Measurements from ENCODE around the gene ALDH7A1. TPM values are rescaled to one million over a fixed set of nuclear protein-coding genes. Genes with fewer than 3 reads are reported as not detected.

ALDH7A1 gene
- total RNA-seq, 4 donors from 2014 or later: 35.9 to 89.7 (median 48.2) TPM

DNA sequence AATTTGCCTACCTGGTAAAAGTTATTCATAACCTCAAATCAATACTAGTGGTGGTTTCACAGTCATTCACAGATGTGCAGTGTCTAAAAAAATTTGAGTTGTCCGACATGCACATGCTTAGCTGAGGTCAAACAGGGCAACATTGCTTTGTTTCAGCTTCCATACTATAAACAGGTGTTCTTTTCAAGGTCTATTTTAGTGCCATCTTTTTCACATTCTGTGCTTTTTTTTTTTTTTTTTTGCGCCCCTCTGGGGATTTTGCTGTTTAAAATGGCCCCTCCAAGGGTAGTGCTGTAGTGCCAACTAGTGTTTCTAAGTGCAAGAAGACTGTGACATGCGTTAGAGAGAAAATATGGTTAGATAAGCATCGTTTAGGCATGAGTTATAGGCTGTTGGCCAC lies 20.3 kb upstream of the ALDH7A1 start:
- Histone ChIP-seq H3K4me1 (no peaks in the 10 kb centered on the region), H3K27ac (no peak overlapping the region), H3K36me3 (peaks cover 9 to 95% (median 14%) of the 10 kb centered on the region in 3 donors), H3K9me3 (no peaks in the 10 kb centered on the region), H3K27me3 (no peaks in the 10 kb centered on the region), H3K4me3 (no peak overlapping the region)
- intact Hi-C loops (cut with DNase I): no loop called here
- TF ChIP-seq, protein P1, sequence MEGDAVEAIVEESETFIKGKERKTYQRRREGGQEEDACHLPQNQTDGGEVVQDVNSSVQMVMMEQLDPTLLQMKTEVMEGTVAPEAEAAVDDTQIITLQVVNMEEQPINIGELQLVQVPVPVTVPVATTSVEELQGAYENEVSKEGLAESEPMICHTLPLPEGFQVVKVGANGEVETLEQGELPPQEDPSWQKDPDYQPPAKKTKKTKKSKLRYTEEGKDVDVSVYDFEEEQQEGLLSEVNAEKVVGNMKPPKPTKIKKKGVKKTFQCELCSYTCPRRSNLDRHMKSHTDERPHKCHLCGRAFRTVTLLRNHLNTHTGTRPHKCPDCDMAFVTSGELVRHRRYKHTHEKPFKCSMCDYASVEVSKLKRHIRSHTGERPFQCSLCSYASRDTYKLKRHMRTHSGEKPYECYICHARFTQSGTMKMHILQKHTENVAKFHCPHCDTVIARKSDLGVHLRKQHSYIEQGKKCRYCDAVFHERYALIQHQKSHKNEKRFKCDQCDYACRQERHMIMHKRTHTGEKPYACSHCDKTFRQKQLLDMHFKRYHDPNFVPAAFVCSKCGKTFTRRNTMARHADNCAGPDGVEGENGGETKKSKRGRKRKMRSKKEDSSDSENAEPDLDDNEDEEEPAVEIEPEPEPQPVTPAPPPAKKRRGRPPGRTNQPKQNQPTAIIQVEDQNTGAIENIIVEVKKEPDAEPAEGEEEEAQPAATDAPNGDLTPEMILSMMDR (IDR thresholded peaks at IDR 0.05): no peak
- no peak for TF ChIP-seq POLR2A (IDR thresholded peaks at IDR 0.05)
- WGBS, 2 donors: 79 to 90% methylated on average over 4 of the region's 4 CpGs
- no peak for DNase-seq

DNA sequence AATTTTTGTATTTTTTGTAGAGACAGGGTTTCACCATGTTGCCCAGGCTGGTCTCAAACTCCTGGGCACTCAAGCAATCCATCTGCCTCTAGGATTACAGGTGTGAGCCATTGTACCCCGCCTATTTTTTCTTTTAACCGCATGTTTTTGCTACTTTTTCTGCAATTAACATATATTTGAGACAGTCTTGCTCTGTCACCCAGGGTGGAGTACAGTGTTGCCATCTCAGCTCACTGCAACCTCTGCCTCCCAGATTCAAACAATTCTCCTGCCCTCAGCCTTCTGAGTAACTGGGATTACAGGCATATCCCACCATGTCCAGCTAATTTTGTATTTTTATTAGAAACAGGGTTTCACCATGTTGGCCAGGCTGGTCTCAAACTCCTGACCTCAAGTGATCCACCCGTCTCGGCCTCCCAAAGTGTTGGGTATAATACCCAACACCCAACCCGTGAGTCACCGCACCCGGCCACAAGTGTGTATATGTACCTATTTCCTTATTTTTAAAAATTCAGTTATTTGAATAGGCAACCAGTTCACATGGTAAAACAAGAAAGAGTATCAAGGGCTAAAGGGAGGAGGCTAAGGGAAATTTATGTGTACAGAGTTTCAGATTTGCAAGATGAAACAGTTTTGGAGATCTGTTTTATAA lies 19.0 kb upstream of the ALDH7A1 start:
- Histone ChIP-seq H3K9me3 (no peaks in the 10 kb centered on the region), H3K36me3 (peaks cover 5 to 95% (median 14%) of the 10 kb centered on the region in 3 donors), H3K4me1 (no peaks in the 10 kb centered on the region), H3K27me3 (no peaks in the 10 kb centered on the region), H3K27ac (no peak overlapping the region), H3K4me3 (no peak overlapping the region)
- 83 to 91% methylated on average over 7 of the region's 7 CpGs for WGBS, 2 donors
- DNase-seq: no peak
- TF ChIP-seq, protein P1 (IDR thresholded peaks at IDR 0.05): no peak
- no peak for TF ChIP-seq POLR2A (IDR thresholded peaks at IDR 0.05)
- intact Hi-C loops (cut with DNase I): no loop called here

- no peak for DNase-seq
- TF ChIP-seq, protein P1 (IDR thresholded peaks at IDR 0.05): no peak
- TF ChIP-seq POLR2A (IDR thresholded peaks at IDR 0.05): no peak
- WGBS, 2 donors: 93 to 97% methylated on average over 6 of the region's 6 CpGs
- Histone ChIP-seq H3K4me3 (no peak overlapping the region), H3K36me3 (peaks cover 3 to 98% (median 6%) of the 10 kb centered on the region in 3 donors), H3K27ac (no peak overlapping the region), H3K9me3 (no peaks in the 10 kb centered on the region), H3K27me3 (no peaks in the 10 kb centered on the region), H3K4me1 (peaks cover 0 to 15% (median 6%) of the 10 kb centered on the region in 3 donors)
- intact Hi-C loops (cut with DNase I): no loop called here
These were observed 15.6 kb upstream of the ALDH7A1 start for GRCh38 chr5:126610616-126611015.

- intact Hi-C loops (cut with DNase I): no loop called here
- Histone ChIP-seq H3K9me3 (no peaks in the 10 kb centered on the region), H3K36me3 (peaks cover 5 to 100% (median 6%) of the 10 kb centered on the region in 3 donors), H3K27me3 (no peaks in the 10 kb centered on the region), H3K4me1 (peaks cover 0 to 20% (median 10%) of the 10 kb centered on the region in 3 donors), H3K4me3 (no peak overlapping the region), H3K27ac (no peak overlapping the region)
- WGBS, 2 donors: 63 to 89% methylated on average over 2 of the region's 2 CpGs
- DNase-seq: no peak
- TF ChIP-seq POLR2A (IDR thresholded peaks at IDR 0.05): no peak
- TF ChIP-seq, protein P1 (IDR thresholded peaks at IDR 0.05): no peak
These were observed 15.1 kb upstream of the ALDH7A1 start for GRCh38 chr5:126610160-126610559.

GRCh38 chr5:126605525-126605924 lies 10.5 kb upstream of the ALDH7A1 start:
- peaks cover 6 to 74% (median 8%) of the 10 kb centered on the region in 3 donors for H3K36me3 ChIP-seq
- no peak overlapping the region for H3K27ac ChIP-seq
- intact Hi-C loops (cut with DNase I): no loop called here
- no peak overlapping the region for H3K4me3 ChIP-seq
- peaks cover 16 to 58% (median 32%) of the 10 kb centered on the region in 3 donors for H3K4me1 ChIP-seq
- no peak for TF ChIP-seq POLR2A (IDR thresholded peaks at IDR 0.05)
- TF ChIP-seq, protein P1 (IDR thresholded peaks at IDR 0.05): no peak
- no peaks in the 10 kb centered on the region for H3K27me3 ChIP-seq
- no peaks in the 10 kb centered on the region for H3K9me3 ChIP-seq
- no peak for DNase-seq
- 84 to 88% methylated on average over 5 of the region's 5 CpGs for WGBS, 2 donors
